IMR-90 (cell line): ENCODE measurements around the gene PPIA. TPM values are rescaled to one million over a fixed set of nuclear protein-coding genes. Genes with fewer than 3 reads are reported as not detected.

Source experiments
- BHLHE40 ChIP-seq: fragments of 150-350 bp; IDR thresholded peaks from 2 replicates; pipeline ENCODE4 v1.6.1; 2016; ENCODE audit warnings: mild to moderate bottlenecking, low read depth, low read length
- CTCF ChIP-seq: conservative IDR thresholded peaks from 2 replicates; pipeline ENCODE4 v1.5.1; 2012; ENCODE audit warnings: mild to moderate bottlenecking, low read depth, low read length, improper control_type of control experiment
- MAFK ChIP-seq: IDR thresholded peaks from 2 replicates; pipeline ENCODE4 v1.6.1; 2012; ENCODE audit warnings: low read depth, low read length, improper control_type of control experiment
- RAD21 ChIP-seq: IDR thresholded peaks from 2 replicates; pipeline ENCODE4 v1.6.1; 2012; ENCODE audit warnings: low read length, improper control_type of control experiment
- RCOR1 ChIP-seq: IDR thresholded peaks from 2 replicates; pipeline ENCODE4 v1.6.1; 2012; ENCODE audit warnings: mild to moderate bottlenecking, low read length, improper control_type of control experiment; ENCODE audit not compliant: insufficient replicate concordance
- polyA plus RNA-seq, 3 experiments: library from polyadenylated mRNA; depleted of rRNA; stranded (reverse); fragments of >200 nt; gene quantifications; 2 replicates each; pipeline ENCODE4 v1.2.3, GENCODE V29; 2012; ENCODE audit warnings: low replicate concordance in 1 of 3
- total RNA-seq: library from RNA; depleted of rRNA; stranded (reverse); fragments of >200 nt; gene quantifications from 2 replicates; pipeline ENCODE4 v1.2.3, GENCODE V29; 2012

The PPIA gene
- total and polyA plus RNA-seq, 2 of the 4 experiments (the other 2 are of a cell fraction) = 3,396 to 4,883 TPM

GRCh38 chr7:44762300-44762699 lies 34.2 kb upstream of the PPIA start (continued):
- TF ChIP-seq CTCF (no peak), BHLHE40 (no peak), RAD21 (no peak), MAFK (no peak), RCOR1 (no peak)
